Forelimb muscle (tissue), 1 donor: Measurements from ENCODE around the gene THSD4. TPM values are rescaled to one million over a fixed set of nuclear protein-coding genes. Genes with fewer than 3 reads are reported as not detected.

Experiments used
- DNase-seq: peaks from one replicate; pipeline ENCODE4 v3.0.0-alpha.2; 2013; ENCODE audit warnings: low read depth
- polyA plus RNA-seq: library from polyadenylated mRNA; unstranded; fragments of 120-200 nt; gene quantifications from one replicate; pipeline ENCODE4 v1.2.1, GENCODE V29; 2013; ENCODE audit not compliant: insufficient read length

Gene THSD4
- polyA plus RNA-seq, 1 donor, result 21.8 TPM

DNA sequence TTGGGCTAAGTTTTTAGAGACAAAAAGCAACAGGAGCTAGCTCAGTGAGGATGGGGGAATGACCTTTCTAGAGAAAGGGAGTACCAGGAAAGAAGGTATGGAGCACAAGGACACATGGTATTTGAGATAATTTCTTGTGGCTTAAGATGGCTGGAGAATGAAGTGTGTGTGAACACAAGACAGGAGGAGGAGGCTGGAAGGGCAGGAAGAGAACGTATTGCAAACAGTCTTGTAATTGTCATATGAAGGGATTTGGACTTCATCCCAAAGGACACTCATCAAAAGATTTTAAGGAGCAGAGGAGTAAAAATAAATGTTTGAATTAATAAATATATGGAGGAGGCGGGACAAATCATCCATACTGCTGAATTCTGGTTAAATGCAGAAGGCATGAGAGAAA lies 426.5 kb downstream of the THSD4 start:
- DNase-seq, result no peak

- DNase-seq, result no peak
These were observed 427.6 kb downstream of the THSD4 start for GRCh38 chr15:71542836-71543235.

DNA sequence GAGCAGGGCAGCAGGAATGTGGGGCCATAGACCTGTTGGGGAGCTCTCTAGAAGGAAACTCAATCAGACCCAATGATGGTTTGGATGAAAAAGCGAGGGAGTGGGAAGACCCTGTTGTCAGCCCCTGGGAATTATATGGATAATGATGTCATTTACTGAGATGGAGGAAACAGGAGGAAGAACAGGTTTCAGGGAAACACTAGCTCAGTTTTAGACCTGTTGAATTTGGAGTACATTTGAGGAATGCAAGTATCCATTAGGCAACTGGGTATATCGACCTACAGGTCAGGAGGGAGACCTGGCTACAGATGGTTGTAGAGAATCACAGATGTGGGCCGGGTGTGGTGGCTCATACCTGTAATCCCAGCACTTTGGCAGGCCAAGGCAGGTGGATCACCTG lies 428.1 kb downstream of the THSD4 start:
- no peak for DNase-seq

GRCh38 chr15:71545223-71545760 lies 430.0 kb downstream of the THSD4 start:
- no peak for DNase-seq

GRCh38 chr15:71545923-71546322 lies 430.7 kb downstream of the THSD4 start:
- no peak for DNase-seq

- no peak for DNase-seq
These were observed 431.7 kb downstream of the THSD4 start for GRCh38 chr15:71547011-71547410.

- DNase-seq, result no peak
These were observed 433.1 kb downstream of the THSD4 start for GRCh38 chr15:71548401-71548807.

GRCh38 chr15:71549091-71549490 lies 433.8 kb downstream of the THSD4 start:
- no peak for DNase-seq

GRCh38 chr15:71549697-71550096 lies 434.4 kb downstream of the THSD4 start:
- DNase-seq, result no peak

DNA sequence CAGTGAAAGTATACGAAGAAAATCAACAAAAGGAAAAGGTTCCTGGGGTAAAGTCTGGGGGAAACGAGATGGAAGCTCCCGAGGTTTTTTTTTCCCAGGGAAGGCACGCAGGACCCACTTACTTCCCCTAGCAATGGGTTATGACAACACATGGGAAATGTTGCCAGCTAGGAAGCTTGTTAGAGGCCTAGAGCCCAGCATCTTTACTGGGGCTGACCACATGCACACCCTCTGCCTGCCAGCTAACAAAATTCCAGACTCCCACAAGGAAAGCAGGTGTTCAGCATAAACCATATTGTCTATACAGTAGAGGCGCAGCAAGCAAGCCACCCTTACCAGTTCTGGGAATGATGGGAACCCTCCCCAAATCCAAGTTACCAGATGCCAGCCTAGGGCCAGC lies 436.3 kb downstream of the THSD4 start:
- DNase-seq, result no peak

DNA sequence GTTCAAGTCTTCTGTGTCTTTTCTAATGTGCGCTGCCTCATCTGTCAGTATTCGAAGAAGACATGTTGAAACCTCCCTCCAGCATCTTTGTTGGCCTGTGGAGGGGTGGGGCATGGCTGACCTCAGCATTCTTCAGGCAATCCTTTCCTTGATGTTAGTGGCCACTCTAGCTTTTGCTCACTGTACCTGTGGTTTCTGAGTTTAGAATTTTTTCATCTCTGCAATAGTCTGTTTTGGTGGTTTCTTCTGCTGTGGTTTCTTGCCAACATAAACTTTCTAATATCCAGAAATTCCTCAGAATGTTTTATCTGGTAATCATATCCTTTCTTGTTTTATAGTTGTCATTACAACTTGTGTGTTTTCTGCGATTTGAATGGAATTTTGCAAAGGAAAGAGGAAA lies 443.8 kb downstream of the THSD4 start:
- no peak for DNase-seq

DNA sequence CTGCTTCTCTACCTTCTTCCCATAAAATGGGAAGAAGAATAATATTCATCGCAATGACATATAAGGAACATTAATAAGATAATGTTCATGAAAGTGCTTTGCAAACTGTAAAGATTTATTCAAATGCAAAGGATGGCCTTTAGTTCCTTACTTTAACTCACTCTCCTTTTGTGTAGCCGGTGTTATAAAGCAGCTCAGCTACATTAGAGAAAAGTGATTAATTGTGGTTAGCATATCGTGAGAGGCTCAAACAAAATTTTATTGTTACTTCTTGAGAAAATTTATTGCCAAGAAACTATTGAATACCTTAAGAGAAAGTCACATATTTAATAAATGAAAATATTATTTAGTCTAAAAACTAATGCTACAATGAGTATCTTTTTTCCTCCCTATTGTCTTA lies 444.3 kb downstream of the THSD4 start:
- no peak for DNase-seq

- DNase-seq, result no peak
These were observed 447.0 kb downstream of the THSD4 start for GRCh38 chr15:71562251-71562650.

DNA sequence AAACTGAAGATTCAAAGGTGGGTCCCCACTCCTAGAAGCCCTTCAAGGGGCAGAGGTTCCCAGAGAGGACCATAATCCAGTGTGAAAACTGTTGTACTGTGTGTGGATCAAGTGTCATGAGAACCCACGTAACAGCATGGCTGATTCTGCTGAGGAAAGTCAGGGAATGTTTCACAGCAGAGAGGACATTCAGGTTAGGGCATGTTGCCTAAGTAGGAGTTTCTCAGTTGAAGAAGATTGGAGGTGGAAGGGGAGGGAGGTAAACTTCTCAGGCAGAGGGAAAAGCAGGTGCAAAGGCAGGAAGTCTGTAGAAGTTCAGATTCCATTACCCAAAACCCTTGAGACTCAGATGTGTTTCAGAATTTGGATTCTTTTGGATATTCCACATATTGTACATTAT lies 448.9 kb downstream of the THSD4 start:
- no peak for DNase-seq

DNA sequence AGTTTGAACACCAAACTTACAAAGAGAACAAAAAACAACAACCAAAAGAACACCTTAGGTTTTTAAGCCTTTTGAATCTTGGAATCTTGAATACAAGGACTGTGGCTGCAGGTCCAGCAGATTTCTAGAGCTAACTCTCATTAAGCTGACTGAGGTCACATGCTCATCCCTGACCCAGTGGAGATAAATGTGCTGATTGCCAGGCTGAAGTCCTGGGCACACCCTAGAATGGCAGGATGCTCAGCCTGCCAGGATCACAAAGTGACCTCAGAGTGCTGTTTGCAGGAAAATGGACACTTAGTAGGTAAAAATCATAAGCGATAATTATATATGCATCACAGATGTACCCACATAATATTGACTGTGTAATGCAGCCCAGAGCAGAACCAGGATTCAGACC lies 449.7 kb downstream of the THSD4 start:
- no peak for DNase-seq

GRCh38 chr15:71565631-71566160 lies 450.4 kb downstream of the THSD4 start:
- no peak for DNase-seq

GRCh38 chr15:71566226-71566625 lies 451.0 kb downstream of the THSD4 start:
- no peak for DNase-seq

DNA sequence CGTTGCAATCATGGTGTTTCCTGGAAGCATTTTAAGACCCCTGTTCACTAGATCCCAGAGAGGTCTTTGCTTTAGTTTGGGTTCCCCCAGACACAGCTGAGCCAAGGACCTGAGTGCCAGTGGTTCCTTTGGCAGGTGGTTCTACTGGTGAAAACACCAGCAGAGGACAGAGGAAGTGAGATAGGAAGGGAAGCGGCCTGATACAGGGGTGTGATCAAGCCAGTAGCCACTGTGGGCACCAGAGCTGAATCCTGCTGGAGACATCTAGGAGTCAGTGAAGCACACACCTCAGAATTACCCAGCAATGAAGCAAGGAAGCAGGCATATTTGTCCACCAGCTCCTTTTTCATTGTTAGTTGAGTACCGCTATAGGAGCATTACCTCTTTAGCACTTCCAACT lies 451.9 kb downstream of the THSD4 start:
- no peak for DNase-seq

GRCh38 chr15:71568227-71568626 lies 453.0 kb downstream of the THSD4 start:
- no peak for DNase-seq

- DNase-seq, result no peak
These were observed 455.5 kb downstream of the THSD4 start for GRCh38 chr15:71570736-71571135.

- DNase-seq, result no peak
These were observed 456.4 kb downstream of the THSD4 start for GRCh38 chr15:71571641-71572040.

GRCh38 chr15:71572452-71573053 lies 457.3 kb downstream of the THSD4 start:
- no peak for DNase-seq

- no peak for DNase-seq
These were observed 458.3 kb downstream of the THSD4 start for GRCh38 chr15:71573599-71573998.
